Body of pancreas (tissue), 4 donors: ENCODE results near the gene TXNDC15. TPM values are rescaled to one million over a fixed set of nuclear protein-coding genes. Genes with fewer than 3 reads are reported as not detected.
"Not testable (repeated sequence)": the region's sequence is repeated elsewhere in the genome, so short reads cannot be mapped to it uniquely, and the experiment has no call there.

Experiments
- ATAC-seq: fragments of 150-250 bp; one replicate; pipeline ENCODE4 v1.9.1; 2016
- DNase-seq, 4 donors: peaks; one replicate each; pipeline ENCODE4 v3.0.0-alpha.2; 2019
- H3K27ac ChIP-seq, 4 donors: fragments of 200-600 bp; sonication (generic); 1 replicate in 3 of 4; 2 replicates in 1 of 4; pipeline versions ENCODE4 v1.5.1 to v1.6.1; 2016 to 2019; ENCODE audit warnings: mild to moderate bottlenecking in 1 of 4, mixed read lengths in 1 of 4, moderate library complexity in 1 of 4
- H3K27me3 ChIP-seq, 2 donors: fragments of 200-600 bp; sonication (generic); one replicate each; pipeline ENCODE4 v1.6.0; 2016; ENCODE audit warnings: mild to moderate bottlenecking in 1 of 2
- H3K36me3 ChIP-seq, 2 donors: fragments of 200-600 bp; sonication (generic); replicated peaks in 1 of 2; 2 replicates each; pipeline ENCODE4 v1.5.1; 2016; ENCODE audit warnings: low read depth in 2 of 2; ENCODE audit not compliant: insufficient read depth in 1 of 2
- H3K4me1 ChIP-seq: fragments of 200-600 bp; sonication (generic); one replicate; pipeline ENCODE4 v1.6.0; 2016
- H3K4me3 ChIP-seq, 2 donors: fragments of 200-600 bp; sonication (generic); 1 replicate in 1 of 2; 2 replicates in 1 of 2; pipeline ENCODE4 v1.5.1; 2016 to 2019
- H3K9me3 ChIP-seq, 3 donors: fragments of 200-600 bp; sonication (generic); 1 replicate in 2 of 3; 2 replicates in 1 of 3; pipeline ENCODE4 v1.5.1; 2016
- POLR2A ChIP-seq, 3 donors: fragments of 450-650 bp; IDR thresholded peaks; one replicate each; pipeline ENCODE4 v1.6.1; 2016; ENCODE audit warnings: antibody characterized with exemption in 3 of 3, mild to moderate bottlenecking in 2 of 3
- WGBS, 2 donors: methylation state at CpG; one replicate each; pipeline ENCODE4 v1.1.5; 2017; 5-methylcytosine and 5-hydroxymethylcytosine counted together
- intact Hi-C: fragments of 100-400 bp; cut with DNase I; formaldehyde crosslinking; loops from one replicate; pipeline ENCODE4 v1.15.1; 2023
- total RNA-seq, 2 donors: library from RNA; depleted of rRNA; stranded (reverse); fragments of >200 nt; gene quantifications; one replicate each; pipeline ENCODE4 v1.1.0, GENCODE V29; 2016
- TF ChIP-seq, protein P1 (sequence below), 7 experiments: fragments of 450-650 bp in 4 of 7; fragments of 200-600 bp in 3 of 7; sonication (generic) in 3 of 7; IDR thresholded peaks; one replicate each; pipeline ENCODE4 v1.5.1; 2016 to 2019; ENCODE audit warnings: antibody characterized with exemption in 7 of 7

Gene TXNDC15
- total RNA-seq, 2 donors from 2014 or later = 50.4 to 74.5 TPM

- intact Hi-C loops = no loop called here
- WGBS, 2 donors = 92 to 96% methylated on average over 2 of the region's 2 CpGs
- no peak overlapping the region for H3K27ac ChIP-seq
- H3K9me3 ChIP-seq = no peaks in the 10 kb centered on the region
- TF ChIP-seq, protein P1, sequence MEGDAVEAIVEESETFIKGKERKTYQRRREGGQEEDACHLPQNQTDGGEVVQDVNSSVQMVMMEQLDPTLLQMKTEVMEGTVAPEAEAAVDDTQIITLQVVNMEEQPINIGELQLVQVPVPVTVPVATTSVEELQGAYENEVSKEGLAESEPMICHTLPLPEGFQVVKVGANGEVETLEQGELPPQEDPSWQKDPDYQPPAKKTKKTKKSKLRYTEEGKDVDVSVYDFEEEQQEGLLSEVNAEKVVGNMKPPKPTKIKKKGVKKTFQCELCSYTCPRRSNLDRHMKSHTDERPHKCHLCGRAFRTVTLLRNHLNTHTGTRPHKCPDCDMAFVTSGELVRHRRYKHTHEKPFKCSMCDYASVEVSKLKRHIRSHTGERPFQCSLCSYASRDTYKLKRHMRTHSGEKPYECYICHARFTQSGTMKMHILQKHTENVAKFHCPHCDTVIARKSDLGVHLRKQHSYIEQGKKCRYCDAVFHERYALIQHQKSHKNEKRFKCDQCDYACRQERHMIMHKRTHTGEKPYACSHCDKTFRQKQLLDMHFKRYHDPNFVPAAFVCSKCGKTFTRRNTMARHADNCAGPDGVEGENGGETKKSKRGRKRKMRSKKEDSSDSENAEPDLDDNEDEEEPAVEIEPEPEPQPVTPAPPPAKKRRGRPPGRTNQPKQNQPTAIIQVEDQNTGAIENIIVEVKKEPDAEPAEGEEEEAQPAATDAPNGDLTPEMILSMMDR (IDR thresholded peaks at IDR 0.05) = no peak
- no peak for TF ChIP-seq POLR2A (IDR thresholded peaks at IDR 0.05)
- H3K4me3 ChIP-seq = no peak overlapping the region
- DNase-seq (no peak), ATAC-seq (no peak)
- H3K27me3 ChIP-seq = no peaks in the 10 kb centered on the region
- H3K4me1 ChIP-seq = peaks cover 16% of the 10 kb centered on the region
- H3K36me3 ChIP-seq = no peaks in the 10 kb centered on the region
Measured at GRCh38 chr5:134835623-134836022, 38.5 kb upstream of the TXNDC15 start.

GRCh38 chr5:134837530-134838181, 36.5 kb upstream of the TXNDC15 start:
- DNase-seq (peak in 3 of 4 donors; percentile 17 to 48 (median 46)), ATAC-seq (no peak)
- H3K27ac ChIP-seq = peak overlapping the region in 3 of 4 donors; percentile 14 to 55 (median 20)
- no peaks in the 10 kb centered on the region for H3K27me3 ChIP-seq
- no peak overlapping the region for H3K4me3 ChIP-seq
- TF ChIP-seq POLR2A (IDR thresholded peaks at IDR 0.05) = no peak
- TF ChIP-seq, protein P1 (IDR thresholded peaks at IDR 0.05) = no peak
- H3K9me3 ChIP-seq = no peaks in the 10 kb centered on the region
- intact Hi-C loops = no loop called here
- H3K4me1 ChIP-seq = peaks cover 16% of the 10 kb centered on the region
- 37 to 54% methylated on average over 3 of the region's 3 CpGs for WGBS, 2 donors
- H3K36me3 ChIP-seq = no peaks in the 10 kb centered on the region

GRCh38 chr5:134838361-134838760, 35.8 kb upstream of the TXNDC15 start:
- ATAC-seq, intact Hi-C loops, H3K36me3 ChIP-seq, DNase-seq, H3K4me3 ChIP-seq, H3K27ac ChIP-seq, H3K27me3 ChIP-seq, H3K9me3 ChIP-seq: not testable (repeated sequence)
- WGBS, 2 donors = 77 to 80% methylated on average over 9 of the region's 9 CpGs
- H3K4me1 ChIP-seq = peaks cover 16% of the 10 kb centered on the region

DNA sequence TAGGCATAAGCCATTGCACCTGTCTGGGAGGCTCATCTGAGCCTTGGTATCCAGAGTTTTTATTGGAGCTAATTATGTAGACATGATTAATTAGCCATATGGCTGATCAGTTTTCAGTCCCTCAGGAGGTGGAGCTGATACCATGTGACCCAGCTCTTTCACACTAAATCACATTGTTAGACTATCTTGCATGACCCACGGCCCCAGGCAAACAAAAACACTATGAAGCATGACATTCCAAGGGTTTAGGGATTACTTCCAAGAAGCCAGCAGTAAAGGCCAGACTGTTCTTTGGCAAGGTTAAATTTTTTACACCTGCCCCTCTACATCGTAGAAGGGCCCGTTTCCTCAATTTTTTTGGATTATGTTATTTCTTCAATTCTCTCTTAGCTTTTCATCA, 33.4 kb upstream of the TXNDC15 start:
- ATAC-seq = no peak
- no peak overlapping the region for H3K4me3 ChIP-seq
- no peaks in the 10 kb centered on the region for H3K27me3 ChIP-seq
- H3K4me1 ChIP-seq = peaks cover 20% of the 10 kb centered on the region
- TF ChIP-seq POLR2A (IDR thresholded peaks at IDR 0.05) = no peak
- TF ChIP-seq, protein P1 (IDR thresholded peaks at IDR 0.05) = no peak
- H3K9me3 ChIP-seq = no peaks in the 10 kb centered on the region
- H3K27ac ChIP-seq = no peak overlapping the region
- no peaks in the 10 kb centered on the region for H3K36me3 ChIP-seq
- intact Hi-C loops = no loop called here
- no peak for DNase-seq
- WGBS, 2 donors = 58 to 65% methylated on average over 3 of the region's 3 CpGs

GRCh38 chr5:134844252-134844651, 29.9 kb upstream of the TXNDC15 start:
- Histone ChIP-seq H3K27ac (no peak overlapping the region), H3K9me3 (no peaks in the 10 kb centered on the region), H3K4me3 (no peak overlapping the region), H3K4me1 (peaks cover 27% of the 10 kb centered on the region), H3K27me3 (no peaks in the 10 kb centered on the region), H3K36me3 (no peaks in the 10 kb centered on the region)
- no peak for ATAC-seq
- DNase-seq = no peak
- 85 to 96% methylated on average over 1 of the region's 1 CpG for WGBS, 2 donors
- TF ChIP-seq POLR2A (IDR thresholded peaks at IDR 0.05) = no peak
- TF ChIP-seq, protein P1 (IDR thresholded peaks at IDR 0.05) = no peak
- intact Hi-C loops = no loop called here
